GM12874 (cell line): ENCODE data around the gene MOB3B.

ENCODE experiments used
- CTCF ChIP-seq: IDR thresholded peaks from 2 replicates; pipeline ENCODE4 v1.5.1; 2011; ENCODE audit warnings: low read depth, mild to moderate bottlenecking, control low read depth, low read length, moderate library complexity; ENCODE audit not compliant: insufficient read depth

MOB3B gene

GRCh38 chr9:27340961-27341511 lies 188.6 kb downstream of the MOB3B start:
- no peak for TF ChIP-seq CTCF

GRCh38 chr9:27340285-27340674 lies 189.3 kb downstream of the MOB3B start:
- TF ChIP-seq CTCF, result no peak

- no peak for TF ChIP-seq CTCF
Measured at GRCh38 chr9:27339661-27340284, 189.8 kb downstream of the MOB3B start.

DNA sequence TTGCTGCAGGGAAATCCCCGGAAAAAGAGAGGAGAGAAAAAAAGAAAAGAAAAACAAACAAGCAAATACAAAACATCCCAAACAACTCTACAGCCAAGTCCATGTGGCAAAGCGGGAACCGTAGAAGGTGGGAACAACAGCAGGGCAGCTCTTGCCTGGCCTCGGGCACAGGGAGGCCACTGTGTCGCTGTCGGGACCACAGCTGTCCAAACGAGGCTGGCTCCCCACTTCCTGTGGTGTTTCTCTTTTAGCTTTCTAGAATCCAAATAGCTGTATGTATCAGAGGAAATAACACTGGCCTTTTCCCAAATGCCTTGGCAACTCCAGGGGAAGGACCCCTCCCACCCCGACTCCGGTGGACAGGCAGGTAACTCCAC lies 191.1 kb downstream of the MOB3B start:
- TF ChIP-seq CTCF, result no peak

DNA sequence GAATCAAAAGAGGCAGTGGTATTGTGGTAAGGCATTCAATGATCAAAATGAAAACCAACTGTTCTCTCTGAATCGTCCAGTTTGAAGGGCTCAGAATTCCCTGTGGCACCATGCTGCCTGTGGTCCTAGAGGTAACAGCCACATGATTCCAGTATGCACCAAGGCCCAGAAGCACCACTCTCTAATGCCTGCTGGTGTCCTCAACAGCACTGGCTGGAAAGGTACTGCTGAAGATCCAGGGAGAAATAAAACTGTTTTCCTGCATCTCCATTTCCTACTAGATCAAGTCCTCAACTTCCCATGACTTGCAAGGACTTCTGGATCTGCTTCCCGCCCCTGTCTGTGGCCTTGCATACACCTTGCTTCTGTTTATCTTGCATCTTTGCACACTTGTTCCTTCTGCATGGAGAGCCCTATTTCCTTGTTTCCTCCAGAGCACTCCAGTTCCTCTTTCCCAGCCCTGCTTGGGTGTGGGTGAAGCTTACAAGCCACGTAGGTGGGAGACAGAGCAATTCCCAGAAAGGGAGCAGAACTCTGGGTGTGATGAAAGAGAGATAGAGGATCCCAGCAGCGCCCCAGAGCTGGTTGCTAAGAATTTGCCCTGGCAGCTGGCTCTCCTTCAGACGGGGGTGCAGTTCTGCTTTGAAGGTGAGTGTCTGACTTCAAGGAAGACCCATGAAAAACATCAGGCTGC lies 191.6 kb downstream of the MOB3B start:
- TF ChIP-seq CTCF, result no peak

DNA sequence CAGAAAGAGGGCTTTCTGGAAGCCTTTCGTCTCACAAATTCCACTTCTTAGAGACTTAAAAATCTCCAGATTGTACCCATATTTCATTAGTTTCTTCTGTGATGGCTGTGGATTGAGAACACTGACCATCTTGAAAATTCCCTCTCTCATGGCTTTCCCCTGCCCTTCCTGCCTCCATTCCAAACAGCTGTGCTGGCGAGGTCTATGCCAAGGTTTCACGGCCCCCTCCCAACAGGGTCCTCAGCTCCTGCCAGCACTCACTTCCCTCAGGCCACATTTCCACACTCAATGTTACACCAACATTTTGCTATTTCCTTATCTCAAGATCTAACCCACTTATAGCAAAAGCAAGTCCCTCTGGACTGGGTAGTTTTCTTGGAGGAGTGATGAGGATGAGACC lies 192.4 kb downstream of the MOB3B start:
- TF ChIP-seq CTCF, result no peak

DNA sequence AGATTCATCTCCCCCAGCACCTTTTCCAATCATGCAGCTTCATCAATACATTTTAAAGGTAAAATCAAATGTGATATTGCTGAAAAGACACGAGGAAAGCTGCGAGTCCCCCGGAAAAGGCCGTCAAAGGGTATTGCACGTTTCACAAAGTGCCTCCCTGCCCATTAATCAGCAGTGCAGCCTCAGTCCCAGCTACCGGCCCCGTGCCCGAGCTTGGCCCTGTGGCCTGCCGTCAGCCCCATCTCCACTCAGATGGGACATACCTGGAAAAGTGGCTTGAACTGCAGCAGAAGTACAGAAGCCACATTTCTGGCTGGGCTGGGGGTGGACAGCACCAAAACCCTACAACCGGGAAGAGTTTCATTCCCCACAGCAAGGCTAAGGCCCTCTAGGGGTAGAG lies 192.8 kb downstream of the MOB3B start:
- TF ChIP-seq CTCF, result no peak
